ENCODE data around the gene SYNE1.
"Not testable (repeated sequence)": the region's sequence is repeated elsewhere in the genome, so short reads cannot be mapped to it uniquely, and the experiment has no call there.

The SYNE1 gene

GRCh38 chr6:152508477-152508876 is 128.7 kb downstream of the SYNE1 start:
- Mint-ChIP-seq H3K27ac (no peak overlapping the region), H3K4me3 (no peak overlapping the region), H3K27me3 (peaks cover 5% of the 10 kb centered on the region), H3K9me3 (no peaks in the 10 kb centered on the region), H3K4me1 (ENCODE audit: low read depth) (no peaks in the 10 kb centered on the region), H3K36me3 (ENCODE audit: low read depth) (no peaks in the 10 kb centered on the region)
- no peak for DNase-seq

DNA sequence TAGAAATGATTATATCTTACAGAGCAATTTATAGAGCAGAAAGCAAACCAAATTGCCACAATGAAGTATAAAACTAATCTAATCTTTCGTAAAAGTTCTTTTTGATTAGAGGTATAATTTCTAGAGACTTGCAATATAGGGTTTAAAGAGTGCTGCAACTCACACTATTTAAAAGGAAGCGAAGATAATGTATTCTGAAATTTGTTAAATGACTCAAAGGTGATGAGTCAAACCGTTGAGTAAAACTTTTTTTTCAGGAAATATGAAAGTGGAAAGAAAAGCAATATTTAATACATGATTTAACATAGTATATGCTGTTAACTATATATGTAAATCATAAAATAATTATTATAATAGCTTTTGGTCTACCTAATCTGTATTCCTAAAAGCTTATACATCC is 133.6 kb downstream of the SYNE1 start:
- no peak overlapping the region for H3K4me3 Mint-ChIP-seq
- no peaks in the 10 kb centered on the region for H3K4me1 Mint-ChIP-seq (ENCODE audit: low read depth)
- no peak for DNase-seq
- no peaks in the 10 kb centered on the region for H3K36me3 Mint-ChIP-seq (ENCODE audit: low read depth)
- no peaks in the 10 kb centered on the region for H3K9me3 Mint-ChIP-seq
- no peak overlapping the region for H3K27ac Mint-ChIP-seq
- H3K27me3 Mint-ChIP-seq, result no peaks in the 10 kb centered on the region

DNA sequence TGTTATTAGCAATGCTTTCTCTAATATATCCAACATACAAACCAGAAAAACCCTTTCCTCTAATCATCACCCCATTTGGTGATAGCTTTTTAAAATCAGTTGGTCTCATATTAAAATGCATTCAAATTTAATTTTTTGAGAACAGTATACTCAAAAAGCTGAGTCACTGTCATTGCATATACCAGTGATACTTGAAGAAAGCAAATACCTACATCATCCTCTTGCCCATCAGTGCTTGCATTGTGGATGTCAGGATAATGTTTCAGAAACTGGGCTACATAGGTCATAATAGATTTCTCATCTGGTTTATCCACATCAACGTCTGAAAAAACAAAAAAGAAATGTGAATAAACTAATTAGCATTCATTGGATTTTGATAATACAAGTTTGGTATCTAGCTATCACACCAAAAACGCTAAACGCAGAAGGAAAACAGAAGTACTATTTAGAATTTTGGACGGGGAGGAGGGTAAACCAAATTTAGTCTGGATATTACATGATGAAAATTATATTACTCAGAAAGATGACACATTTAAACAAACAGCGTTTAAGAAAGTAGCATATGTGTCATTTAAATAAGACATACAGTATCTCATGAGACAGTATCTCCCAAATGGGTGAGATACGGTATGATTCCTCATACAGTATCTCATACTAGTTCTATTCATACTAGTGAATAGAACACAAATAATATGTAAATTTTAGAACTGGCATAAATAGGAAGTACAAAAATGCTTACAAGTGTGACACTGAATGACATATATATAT is 134.6 kb downstream of the SYNE1 start:
- Mint-ChIP-seq H3K9me3 (no peaks in the 10 kb centered on the region), H3K27me3 (no peaks in the 10 kb centered on the region), H3K36me3 (ENCODE audit: low read depth) (no peaks in the 10 kb centered on the region), H3K4me1 (ENCODE audit: low read depth) (no peaks in the 10 kb centered on the region), H3K27ac (no peak overlapping the region), H3K4me3 (no peak overlapping the region)
- no peak for DNase-seq

DNA sequence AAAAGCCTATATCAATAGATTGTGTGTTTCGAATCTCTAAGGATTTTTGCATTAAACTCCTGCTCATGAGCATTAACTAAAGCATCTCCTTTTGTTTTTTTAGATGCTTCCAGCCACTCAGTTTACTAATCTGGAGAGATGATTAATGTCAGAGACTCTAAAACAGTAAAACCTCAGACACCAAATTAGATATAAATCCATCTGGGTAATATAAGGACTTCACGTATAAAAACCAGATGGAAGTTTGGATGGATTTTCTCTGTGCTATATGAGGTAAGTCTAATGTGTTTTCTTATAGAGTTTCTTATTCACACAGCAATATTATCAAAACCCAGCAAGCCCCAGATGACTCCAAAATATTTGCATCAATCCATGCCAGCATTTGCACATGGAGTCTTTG is 137.2 kb downstream of the SYNE1 start:
- H3K4me1 Mint-ChIP-seq (ENCODE audit: low read depth), result no peaks in the 10 kb centered on the region
- H3K27me3 Mint-ChIP-seq, result peaks cover 3% of the 10 kb centered on the region
- DNase-seq, result no peak
- H3K27ac Mint-ChIP-seq, result no peak overlapping the region
- no peaks in the 10 kb centered on the region for H3K9me3 Mint-ChIP-seq
- no peak overlapping the region for H3K4me3 Mint-ChIP-seq
- H3K36me3 Mint-ChIP-seq (ENCODE audit: low read depth), result no peaks in the 10 kb centered on the region

GRCh38 chr6:152496731-152497130 is 140.4 kb downstream of the SYNE1 start:
- Mint-ChIP-seq H3K9me3 (no peaks in the 10 kb centered on the region), H3K4me3 (no peak overlapping the region), H3K27ac (no peak overlapping the region), H3K36me3 (ENCODE audit: low read depth) (no peaks in the 10 kb centered on the region), H3K27me3 (peaks cover 3% of the 10 kb centered on the region), H3K4me1 (ENCODE audit: low read depth) (no peaks in the 10 kb centered on the region)
- DNase-seq, result no peak

DNA sequence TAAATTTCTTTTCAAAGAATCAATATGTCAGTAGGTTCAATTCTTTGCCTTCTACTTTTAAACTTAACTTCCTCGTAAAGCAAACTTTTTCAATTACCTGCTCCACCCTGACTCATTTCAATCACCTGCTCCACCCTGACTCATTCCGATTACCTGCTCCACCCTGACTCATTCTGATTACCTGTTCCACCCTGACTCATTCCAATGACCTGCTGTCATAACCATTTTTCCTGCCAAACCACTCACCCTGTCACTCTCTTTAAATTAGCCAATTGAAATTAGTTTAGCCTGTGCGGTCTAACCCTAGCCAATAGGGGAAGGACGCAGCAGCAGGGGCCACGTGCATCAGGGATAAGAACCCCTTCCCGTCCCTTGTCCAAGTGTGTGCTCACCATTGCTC is 141.7 kb downstream of the SYNE1 start:
- not testable (repeated sequence) for H3K27me3 Mint-ChIP-seq; H3K36me3 Mint-ChIP-seq (ENCODE audit: low read depth); DNase-seq; H3K9me3 Mint-ChIP-seq; H3K4me1 Mint-ChIP-seq (ENCODE audit: low read depth); H3K27ac Mint-ChIP-seq; H3K4me3 Mint-ChIP-seq

DNA sequence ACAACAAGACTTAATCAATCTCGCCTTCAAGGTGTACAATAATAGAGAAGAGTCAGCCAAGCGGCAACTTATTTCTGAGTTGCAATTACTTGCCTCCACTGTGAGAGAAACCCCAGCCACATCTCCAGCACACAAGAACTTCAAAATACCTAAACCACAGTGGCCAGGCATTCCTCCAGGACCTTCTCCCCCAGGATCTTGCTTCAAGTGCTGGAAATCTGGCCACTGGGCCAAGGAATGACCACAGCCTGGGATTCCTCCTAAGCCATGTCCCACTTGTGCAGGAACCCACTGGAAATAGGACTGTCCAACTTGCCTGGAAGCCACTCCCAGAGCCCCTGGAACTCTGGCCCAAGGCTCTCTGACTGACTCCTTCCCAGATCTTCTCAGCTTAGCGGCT is 144.9 kb downstream of the SYNE1 start:
- not testable (repeated sequence) for DNase-seq; H3K4me3 Mint-ChIP-seq; H3K9me3 Mint-ChIP-seq; H3K27ac Mint-ChIP-seq; H3K27me3 Mint-ChIP-seq; H3K4me1 Mint-ChIP-seq (ENCODE audit: low read depth); H3K36me3 Mint-ChIP-seq (ENCODE audit: low read depth)

DNA sequence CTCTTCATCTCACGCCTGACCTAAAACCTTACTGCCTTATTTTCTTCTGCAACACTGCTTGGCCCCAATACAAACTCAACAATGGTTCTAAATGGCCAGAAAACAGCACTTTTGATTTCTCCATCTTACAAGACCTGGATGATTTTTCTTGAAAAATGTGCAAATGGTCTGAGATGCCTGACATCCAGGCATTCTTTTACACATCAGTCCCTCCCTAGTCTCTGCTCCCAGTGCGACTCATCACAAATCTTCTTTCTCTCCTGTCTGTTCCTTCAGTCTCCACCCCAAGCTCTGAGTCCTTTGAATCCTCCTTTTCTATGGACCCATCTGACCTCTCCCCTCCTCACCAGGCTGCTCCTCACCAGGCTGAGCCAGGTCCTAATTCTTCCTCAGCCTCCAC is 145.7 kb downstream of the SYNE1 start:
- H3K36me3 Mint-ChIP-seq (ENCODE audit: low read depth); H3K4me1 Mint-ChIP-seq (ENCODE audit: low read depth); H3K27ac Mint-ChIP-seq; DNase-seq; H3K4me3 Mint-ChIP-seq; H3K27me3 Mint-ChIP-seq; H3K9me3 Mint-ChIP-seq: not testable (repeated sequence)

DNA sequence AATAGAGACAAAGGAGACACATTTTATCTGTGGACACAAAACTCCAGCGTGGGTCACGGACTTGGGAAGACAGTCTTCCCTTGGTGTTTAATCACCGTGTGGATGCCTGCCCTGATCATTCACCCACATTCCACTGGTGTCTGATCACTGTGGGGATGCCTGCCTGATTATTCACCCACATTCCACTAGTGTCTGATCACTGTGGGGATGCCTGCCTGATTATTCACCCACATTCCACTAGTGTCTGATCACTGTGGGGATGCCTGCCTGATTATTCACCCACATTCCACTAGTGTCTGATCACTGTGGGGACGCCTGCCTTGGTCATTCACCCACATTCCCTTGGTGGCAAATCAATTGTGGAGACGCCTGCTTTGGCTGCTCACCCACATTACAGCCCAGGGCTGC is 146.2 kb downstream of the SYNE1 start:
- not testable (repeated sequence) for H3K4me1 Mint-ChIP-seq (ENCODE audit: low read depth); H3K4me3 Mint-ChIP-seq; H3K9me3 Mint-ChIP-seq; H3K27me3 Mint-ChIP-seq; H3K27ac Mint-ChIP-seq; H3K36me3 Mint-ChIP-seq (ENCODE audit: low read depth); DNase-seq

- Mint-ChIP-seq H3K36me3 (ENCODE audit: low read depth) (no peaks in the 10 kb centered on the region), H3K4me1 (ENCODE audit: low read depth) (no peaks in the 10 kb centered on the region), H3K27ac (no peak overlapping the region), H3K4me3 (no peak overlapping the region), H3K9me3 (no peaks in the 10 kb centered on the region), H3K27me3 (no peaks in the 10 kb centered on the region)
- DNase-seq, result no peak
Observed at GRCh38 chr6:152484806-152485205, 152.4 kb downstream of the SYNE1 start.

DNA sequence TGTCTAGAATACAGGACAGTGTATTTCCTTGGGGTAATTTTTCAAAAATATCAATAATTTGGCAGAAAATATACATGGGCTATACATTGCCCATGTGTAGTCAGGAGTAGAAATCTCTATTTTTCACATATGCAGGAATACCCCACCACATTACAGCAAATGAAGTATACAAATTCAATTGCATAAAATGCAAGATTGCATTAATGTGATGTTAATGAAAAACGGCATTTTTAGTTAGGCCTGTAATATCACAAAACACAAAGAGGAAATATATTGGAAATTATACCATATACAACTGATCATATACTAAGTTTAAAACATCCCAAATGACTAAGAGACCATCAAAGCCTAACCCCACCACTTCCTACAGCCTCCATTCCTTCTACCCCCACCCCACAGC is 154.9 kb downstream of the SYNE1 start:
- no peak overlapping the region for H3K27ac Mint-ChIP-seq
- no peak overlapping the region for H3K4me3 Mint-ChIP-seq
- DNase-seq, result no peak
- no peaks in the 10 kb centered on the region for H3K36me3 Mint-ChIP-seq (ENCODE audit: low read depth)
- H3K4me1 Mint-ChIP-seq (ENCODE audit: low read depth), result no peaks in the 10 kb centered on the region
- H3K27me3 Mint-ChIP-seq, result no peaks in the 10 kb centered on the region
- no peaks in the 10 kb centered on the region for H3K9me3 Mint-ChIP-seq

- Mint-ChIP-seq H3K27ac (no peak overlapping the region), H3K36me3 (ENCODE audit: low read depth) (no peaks in the 10 kb centered on the region), H3K4me1 (ENCODE audit: low read depth) (no peaks in the 10 kb centered on the region), H3K9me3 (no peaks in the 10 kb centered on the region), H3K27me3 (no peaks in the 10 kb centered on the region), H3K4me3 (no peak overlapping the region)
- no peak for DNase-seq
Observed at GRCh38 chr6:152478377-152479010, 158.7 kb downstream of the SYNE1 start.

GRCh38 chr6:152474354-152474753 is 162.8 kb downstream of the SYNE1 start:
- H3K27ac Mint-ChIP-seq, result no peak overlapping the region
- H3K9me3 Mint-ChIP-seq, result no peaks in the 10 kb centered on the region
- H3K36me3 Mint-ChIP-seq (ENCODE audit: low read depth), result no peaks in the 10 kb centered on the region
- no peaks in the 10 kb centered on the region for H3K4me1 Mint-ChIP-seq (ENCODE audit: low read depth)
- no peaks in the 10 kb centered on the region for H3K27me3 Mint-ChIP-seq
- no peak overlapping the region for H3K4me3 Mint-ChIP-seq
- DNase-seq, result no peak

GRCh38 chr6:152472325-152472724 is 164.8 kb downstream of the SYNE1 start:
- H3K9me3 Mint-ChIP-seq, result no peaks in the 10 kb centered on the region
- H3K4me3 Mint-ChIP-seq, result no peak overlapping the region
- DNase-seq, result no peak
- H3K4me1 Mint-ChIP-seq (ENCODE audit: low read depth), result no peaks in the 10 kb centered on the region
- H3K27ac Mint-ChIP-seq, result no peak overlapping the region
- no peaks in the 10 kb centered on the region for H3K27me3 Mint-ChIP-seq
- no peaks in the 10 kb centered on the region for H3K36me3 Mint-ChIP-seq (ENCODE audit: low read depth)

DNA sequence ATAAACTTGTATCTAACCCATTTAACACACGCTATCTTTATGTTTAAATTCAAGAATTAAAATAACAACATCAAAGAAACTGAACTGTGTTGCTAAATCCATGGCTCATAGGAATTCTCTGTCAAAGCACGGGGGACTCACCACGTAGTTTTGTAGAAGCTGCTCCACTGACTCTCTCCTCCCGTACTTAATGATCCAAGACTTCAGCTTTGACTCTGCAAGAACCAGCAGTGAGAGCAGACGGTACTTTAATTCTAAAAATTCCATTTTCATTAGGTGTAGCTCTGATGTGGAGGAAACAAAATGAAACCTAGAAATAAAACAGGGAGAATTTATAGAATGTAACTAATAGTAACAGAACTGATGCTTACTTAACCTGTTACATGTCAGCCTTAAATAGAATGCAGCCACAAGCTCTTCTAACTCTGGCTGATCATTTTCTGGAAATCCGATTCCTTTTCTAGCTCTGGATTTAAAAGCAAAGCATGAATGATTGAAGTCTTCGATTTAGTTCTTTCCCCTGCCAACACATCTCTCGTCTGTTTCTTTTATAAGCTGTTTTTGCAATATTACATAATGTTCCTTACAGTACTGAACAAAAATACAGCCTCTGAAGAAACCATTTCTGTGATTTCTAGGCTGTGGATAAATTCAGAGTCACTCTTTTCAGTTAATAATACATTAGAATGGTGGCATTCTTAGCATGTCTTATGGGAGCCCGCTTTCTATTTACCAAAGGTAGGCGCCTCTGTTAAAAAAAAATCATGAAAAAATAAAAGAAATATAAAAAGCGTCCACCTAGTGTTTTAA is 165.5 kb downstream of the SYNE1 start:
- Mint-ChIP-seq H3K4me3 (no peak overlapping the region), H3K27me3 (no peaks in the 10 kb centered on the region), H3K9me3 (no peaks in the 10 kb centered on the region), H3K36me3 (ENCODE audit: low read depth) (no peaks in the 10 kb centered on the region), H3K4me1 (ENCODE audit: low read depth) (no peaks in the 10 kb centered on the region), H3K27ac (no peak overlapping the region)
- no peak for DNase-seq
